KMS-11 (cell line): Measurements from ENCODE around the gene TMEM88.

Experiments used
- H2AFZ ChIP-seq: fragments of 200-600 bp; sonication (generic); 2 replicates; pipeline ENCODE4 v1.6.1; 2016; ENCODE audit warnings: antibody characterized with exemption, mixed run types, low read depth
- H3K27ac ChIP-seq: fragments of 200-600 bp; sonication (generic); 2 replicates; pipeline ENCODE4 v1.6.1; 2016; ENCODE audit warnings: mild to moderate bottlenecking, mixed run types
- H3K27me3 ChIP-seq: fragments of 200-600 bp; sonication (generic); 2 replicates; pipeline ENCODE4 v1.6.1; 2017; ENCODE audit warnings: mild to moderate bottlenecking, low read depth, mixed run types, moderate library complexity; ENCODE audit not compliant: insufficient read depth
- H3K36me3 ChIP-seq: fragments of 200-600 bp; sonication (generic); 2 replicates; pipeline ENCODE4 v1.6.1; 2017; ENCODE audit warnings: mild to moderate bottlenecking, mixed run types; ENCODE audit not compliant: insufficient read depth
- H3K4me1 ChIP-seq: fragments of 200-600 bp; sonication (generic); 2 replicates; pipeline ENCODE4 v1.6.1; 2016; ENCODE audit warnings: mild to moderate bottlenecking, low read depth, mixed run types; ENCODE audit not compliant: poor library complexity, severe bottlenecking
- H3K4me2 ChIP-seq: fragments of 200-600 bp; sonication (generic); 2 replicates; pipeline ENCODE4 v1.7.0; 2016; ENCODE audit warnings: mild to moderate bottlenecking, mixed run types
- H3K4me3 ChIP-seq: fragments of 200-600 bp; sonication (generic); IDR thresholded peaks from 2 replicates; pipeline ENCODE4 v1.6.1; 2017; ENCODE audit warnings: low read depth, low read length, mixed read lengths; ENCODE audit not compliant: insufficient read depth
- H3K79me2 ChIP-seq: fragments of 200-600 bp; sonication (generic); 2 replicates; pipeline ENCODE4 v1.6.1; 2016; ENCODE audit warnings: low read depth, mixed run types; ENCODE audit not compliant: insufficient read depth
- H3K9ac ChIP-seq: fragments of 200-600 bp; sonication (generic); 2 replicates; pipeline ENCODE4 v1.6.1; 2016; ENCODE audit warnings: mild to moderate bottlenecking, mixed run types
- H4K20me1 ChIP-seq: fragments of 200-600 bp; sonication (generic); 2 replicates; pipeline ENCODE4 v1.6.1; 2016; ENCODE audit warnings: mild to moderate bottlenecking, mixed run types; ENCODE audit not compliant: insufficient read depth
- TF ChIP-seq, protein P1 (sequence below): fragments of 200-600 bp; sonication (generic); conservative IDR thresholded peaks from 2 replicates; pipeline ENCODE4 v1.6.1; 2017; ENCODE audit warnings: low read depth, mild to moderate bottlenecking, antibody characterized with exemption, low read length, moderate library complexity, mixed read lengths

Gene TMEM88

DNA sequence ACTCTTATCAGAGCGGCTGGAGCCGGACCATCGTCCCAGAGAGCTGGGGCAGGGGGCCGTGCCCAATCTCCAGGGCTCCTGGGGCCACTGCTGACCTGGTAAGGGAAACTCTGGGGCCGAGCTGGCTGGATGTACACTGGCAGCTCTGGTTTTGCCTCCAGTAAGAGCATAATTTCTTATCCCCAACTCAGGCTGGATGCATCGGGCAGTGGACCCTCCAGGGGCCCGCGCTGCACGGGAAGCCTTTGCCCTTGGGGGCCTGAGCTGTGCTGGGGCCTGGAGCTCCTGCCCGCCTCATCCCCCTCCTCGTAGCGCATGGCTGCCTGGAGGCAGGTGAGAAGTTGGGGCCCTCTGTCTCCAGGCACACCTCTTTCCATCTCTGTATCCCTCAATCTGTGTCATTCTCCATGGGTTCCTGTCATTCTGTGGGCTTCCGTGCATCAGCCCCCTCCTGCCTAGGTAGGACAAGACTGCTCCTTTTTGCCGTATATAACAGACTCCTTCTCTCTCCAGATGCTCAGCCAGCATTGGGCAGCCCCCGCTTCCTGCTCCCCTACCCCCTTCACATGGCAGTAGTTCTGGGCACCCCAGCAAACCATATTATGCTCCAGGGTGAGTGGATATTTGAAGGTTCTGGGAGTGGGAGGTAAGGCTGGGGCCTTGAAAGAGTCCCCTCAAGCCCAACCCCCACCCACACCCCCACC, 9.4 kb upstream of the TMEM88 start:
- H3K4me1 ChIP-seq, result no peaks in the 10 kb centered on the region
- H3K4me2 ChIP-seq, result no peak overlapping the region
- no peak overlapping the region for H3K9ac ChIP-seq
- no peaks in the 10 kb centered on the region for H4K20me1 ChIP-seq
- H3K27me3 ChIP-seq, result no peaks in the 10 kb centered on the region
- H3K36me3 ChIP-seq, result no peaks in the 10 kb centered on the region
- no peak overlapping the region for H2AFZ ChIP-seq
- H3K27ac ChIP-seq, result no peak overlapping the region
- no peaks in the 10 kb centered on the region for H3K79me2 ChIP-seq
- H3K4me3 ChIP-seq, result no peak overlapping the region
- TF ChIP-seq, protein P1, sequence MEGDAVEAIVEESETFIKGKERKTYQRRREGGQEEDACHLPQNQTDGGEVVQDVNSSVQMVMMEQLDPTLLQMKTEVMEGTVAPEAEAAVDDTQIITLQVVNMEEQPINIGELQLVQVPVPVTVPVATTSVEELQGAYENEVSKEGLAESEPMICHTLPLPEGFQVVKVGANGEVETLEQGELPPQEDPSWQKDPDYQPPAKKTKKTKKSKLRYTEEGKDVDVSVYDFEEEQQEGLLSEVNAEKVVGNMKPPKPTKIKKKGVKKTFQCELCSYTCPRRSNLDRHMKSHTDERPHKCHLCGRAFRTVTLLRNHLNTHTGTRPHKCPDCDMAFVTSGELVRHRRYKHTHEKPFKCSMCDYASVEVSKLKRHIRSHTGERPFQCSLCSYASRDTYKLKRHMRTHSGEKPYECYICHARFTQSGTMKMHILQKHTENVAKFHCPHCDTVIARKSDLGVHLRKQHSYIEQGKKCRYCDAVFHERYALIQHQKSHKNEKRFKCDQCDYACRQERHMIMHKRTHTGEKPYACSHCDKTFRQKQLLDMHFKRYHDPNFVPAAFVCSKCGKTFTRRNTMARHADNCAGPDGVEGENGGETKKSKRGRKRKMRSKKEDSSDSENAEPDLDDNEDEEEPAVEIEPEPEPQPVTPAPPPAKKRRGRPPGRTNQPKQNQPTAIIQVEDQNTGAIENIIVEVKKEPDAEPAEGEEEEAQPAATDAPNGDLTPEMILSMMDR, result no peak

DNA sequence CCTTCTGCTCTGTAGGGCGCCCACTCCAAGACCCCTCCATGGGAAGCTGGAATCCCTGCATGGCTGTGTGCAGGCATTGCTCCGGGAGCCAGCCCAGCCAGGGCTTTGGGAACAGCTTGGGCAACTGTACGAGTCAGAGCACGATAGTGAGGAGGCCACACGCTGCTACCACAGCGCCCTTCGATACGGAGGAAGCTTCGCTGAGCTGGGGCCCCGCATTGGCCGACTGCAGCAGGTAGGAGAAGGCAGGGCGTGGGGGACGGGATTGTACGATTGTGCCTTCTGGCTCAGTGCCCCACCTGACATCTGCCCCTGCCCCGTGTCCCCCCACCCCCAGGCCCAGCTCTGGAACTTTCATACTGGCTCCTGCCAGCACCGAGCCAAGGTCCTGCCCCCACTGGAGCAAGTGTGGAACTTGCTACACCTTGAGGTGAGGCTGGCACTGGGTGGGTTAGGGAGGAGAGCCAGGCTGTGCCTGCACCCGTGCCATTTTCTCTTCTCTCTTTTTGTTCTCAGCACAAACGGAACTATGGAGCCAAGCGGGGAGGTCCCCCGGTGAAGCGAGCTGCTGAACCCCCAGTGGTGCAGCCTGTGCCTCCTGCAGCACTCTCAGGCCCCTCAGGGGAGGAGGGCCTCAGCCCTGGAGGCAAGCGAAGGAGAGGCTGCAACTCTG, 8.7 kb upstream of the TMEM88 start:
- H3K4me3 ChIP-seq, result no peak overlapping the region
- no peaks in the 10 kb centered on the region for H3K4me1 ChIP-seq
- no peak overlapping the region for H3K27ac ChIP-seq
- H3K79me2 ChIP-seq, result no peaks in the 10 kb centered on the region
- TF ChIP-seq, protein P1, result no peak
- no peaks in the 10 kb centered on the region for H3K27me3 ChIP-seq
- H2AFZ ChIP-seq, result no peak overlapping the region
- H3K9ac ChIP-seq, result no peak overlapping the region
- H4K20me1 ChIP-seq, result no peaks in the 10 kb centered on the region
- H3K4me2 ChIP-seq, result no peak overlapping the region
- no peaks in the 10 kb centered on the region for H3K36me3 ChIP-seq

DNA sequence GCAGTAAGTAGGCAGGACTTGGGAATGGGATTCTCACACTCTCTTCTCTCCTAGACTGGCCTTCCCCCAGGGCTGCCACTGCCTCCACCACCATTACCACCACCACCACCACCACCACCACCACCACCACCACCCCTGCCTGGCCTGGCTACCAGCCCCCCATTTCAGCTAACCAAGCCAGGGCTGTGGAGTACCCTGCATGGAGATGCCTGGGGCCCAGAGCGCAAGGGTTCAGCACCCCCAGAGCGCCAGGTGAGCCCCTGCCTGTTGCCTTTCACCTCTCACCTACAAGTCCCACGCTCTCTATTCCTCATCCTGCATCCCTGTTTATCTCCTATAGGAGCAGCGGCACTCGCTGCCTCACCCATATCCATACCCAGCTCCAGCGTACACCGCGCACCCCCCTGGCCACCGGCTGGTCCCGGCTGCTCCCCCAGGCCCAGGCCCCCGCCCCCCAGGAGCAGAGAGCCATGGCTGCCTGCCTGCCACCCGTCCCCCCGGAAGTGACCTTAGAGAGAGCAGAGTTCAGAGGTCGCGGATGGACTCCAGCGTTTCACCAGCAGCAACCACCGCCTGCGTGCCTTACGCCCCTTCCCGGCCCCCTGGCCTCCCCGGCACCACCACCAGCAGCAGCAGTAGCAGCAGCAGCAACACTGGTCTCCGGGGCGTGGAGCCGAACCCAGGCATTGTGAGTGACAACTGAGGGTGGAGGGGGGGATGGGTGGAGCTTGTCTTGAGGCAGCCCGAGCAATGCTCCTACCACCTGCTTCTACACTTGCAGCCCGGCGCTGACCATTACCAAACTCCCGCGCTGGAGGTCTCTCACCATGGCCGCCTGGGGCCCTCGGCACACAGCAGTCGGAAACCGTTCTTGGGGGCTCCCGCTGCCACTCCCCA, 7.9 kb upstream of the TMEM88 start:
- Histone ChIP-seq H3K9ac (no peak overlapping the region), H3K27me3 (no peaks in the 10 kb centered on the region), H3K79me2 (no peaks in the 10 kb centered on the region), H2AFZ (no peak overlapping the region), H3K4me2 (no peak overlapping the region), H3K4me1 (no peaks in the 10 kb centered on the region), H3K36me3 (no peaks in the 10 kb centered on the region), H3K27ac (no peak overlapping the region), H3K4me3 (no peak overlapping the region), H4K20me1 (no peaks in the 10 kb centered on the region)
- TF ChIP-seq, protein P1, result no peak

DNA sequence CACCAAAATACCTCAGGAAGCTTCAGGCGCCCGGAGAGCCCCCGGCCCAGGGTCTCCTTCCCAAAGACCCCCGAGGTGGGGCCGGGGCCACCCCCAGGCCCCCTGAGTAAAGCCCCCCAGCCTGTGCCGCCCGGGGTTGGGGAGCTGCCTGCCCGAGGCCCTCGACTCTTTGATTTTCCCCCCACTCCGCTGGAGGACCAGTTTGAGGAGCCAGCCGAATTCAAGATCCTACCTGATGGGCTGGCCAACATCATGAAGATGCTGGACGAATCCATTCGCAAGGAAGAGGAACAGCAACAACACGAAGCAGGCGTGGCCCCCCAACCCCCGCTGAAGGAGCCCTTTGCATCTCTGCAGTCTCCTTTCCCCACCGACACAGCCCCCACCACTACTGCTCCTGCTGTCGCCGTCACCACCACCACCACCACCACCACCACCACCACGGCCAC, 6.7 kb upstream of the TMEM88 start:
- H3K79me2 ChIP-seq, result no peaks in the 10 kb centered on the region
- H3K27ac ChIP-seq, result no peak overlapping the region
- no peak overlapping the region for H3K4me2 ChIP-seq
- H3K27me3 ChIP-seq, result no peaks in the 10 kb centered on the region
- no peak overlapping the region for H3K4me3 ChIP-seq
- H3K9ac ChIP-seq, result no peak overlapping the region
- TF ChIP-seq, protein P1, result no peak
- no peaks in the 10 kb centered on the region for H3K4me1 ChIP-seq
- H3K36me3 ChIP-seq, result no peaks in the 10 kb centered on the region
- H2AFZ ChIP-seq, result no peak overlapping the region
- H4K20me1 ChIP-seq, result no peaks in the 10 kb centered on the region
